Osteocyte (in vitro differentiated cells): ENCODE measurements around the gene OR4N5. TPM values are rescaled to one million over a fixed set of nuclear protein-coding genes. Genes with fewer than 3 reads are reported as not detected.

Source experiments
- DNase-seq: peaks from one replicate; pipeline ENCODE4 v3.0.0; 2021; ENCODE audit warnings: mixed read lengths; ENCODE audit not compliant: unreplicated experiment; ENCODE audit errors: extremely low spot score
- H3K27ac Mint-ChIP-seq: one replicate; pipeline ENCODE4 v1.8.0; 2021; ENCODE audit warnings: mild to moderate bottlenecking, mixed read lengths; ENCODE audit not compliant: unreplicated experiment
- H3K27me3 Mint-ChIP-seq: one replicate; pipeline ENCODE4 v1.8.0; 2021; ENCODE audit warnings: mixed read lengths; ENCODE audit not compliant: unreplicated experiment
- H3K36me3 Mint-ChIP-seq: one replicate; pipeline ENCODE4 v1.8.0; 2021; ENCODE audit warnings: mixed read lengths; ENCODE audit not compliant: unreplicated experiment
- H3K4me1 Mint-ChIP-seq: one replicate; pipeline ENCODE4 v1.8.0; 2021; ENCODE audit warnings: mixed read lengths; ENCODE audit not compliant: unreplicated experiment
- H3K4me3 Mint-ChIP-seq: one replicate; pipeline ENCODE4 v1.8.0; 2021; ENCODE audit warnings: mild to moderate bottlenecking, moderate library complexity, mixed read lengths; ENCODE audit not compliant: unreplicated experiment
- H3K9me3 Mint-ChIP-seq: one replicate; pipeline ENCODE4 v1.8.0; 2021; ENCODE audit warnings: mixed read lengths; ENCODE audit not compliant: unreplicated experiment
- CTCF ChIP-seq: fragments of 200-600 bp; sonication (generic); IDR thresholded peaks from 2 replicates; pipeline ENCODE4 v1.5.0; 2021; ENCODE audit warnings: antibody characterized with exemption, mild to moderate bottlenecking, moderate library complexity
- total RNA-seq: library from RNA; stranded (reverse); gene quantifications from 2 replicates; pipeline ENCODE4 v1.2.1, GENCODE V29; 2021

The OR4N5 gene
- total RNA-seq, 1 donor from 2014 or later, result not detected

- no peak overlapping the region for H3K4me3 Mint-ChIP-seq
- H3K36me3 Mint-ChIP-seq, result no peaks in the 10 kb centered on the region
- H3K27me3 Mint-ChIP-seq, result no peaks in the 10 kb centered on the region
- DNase-seq, result no peak
- no peak for TF ChIP-seq CTCF
- no peak overlapping the region for H3K27ac Mint-ChIP-seq
- no peaks in the 10 kb centered on the region for H3K4me1 Mint-ChIP-seq
- H3K9me3 Mint-ChIP-seq, result peaks cover 38% of the 10 kb centered on the region
Observed at GRCh38 chr14:20112321-20112720, 26.3 kb upstream of the OR4N5 start.

- Mint-ChIP-seq H3K36me3 (no peaks in the 10 kb centered on the region), H3K4me3 (no peak overlapping the region), H3K9me3 (peaks cover 60% of the 10 kb centered on the region), H3K27me3 (no peaks in the 10 kb centered on the region), H3K27ac (no peak overlapping the region), H3K4me1 (no peaks in the 10 kb centered on the region)
- no peak for TF ChIP-seq CTCF
- DNase-seq, result no peak
Observed at GRCh38 chr14:20116748-20117147, 21.9 kb upstream of the OR4N5 start.

- Mint-ChIP-seq H3K27me3 (no peaks in the 10 kb centered on the region), H3K36me3 (no peaks in the 10 kb centered on the region), H3K27ac (no peak overlapping the region), H3K4me3 (no peak overlapping the region), H3K4me1 (no peaks in the 10 kb centered on the region), H3K9me3 (peaks cover 64% of the 10 kb centered on the region)
- no peak for TF ChIP-seq CTCF
- DNase-seq, result no peak
Observed at GRCh38 chr14:20118795-20119194, 19.8 kb upstream of the OR4N5 start.

- Mint-ChIP-seq H3K4me1 (no peaks in the 10 kb centered on the region), H3K27ac (no peak overlapping the region), H3K27me3 (no peaks in the 10 kb centered on the region), H3K4me3 (no peak overlapping the region), H3K36me3 (no peaks in the 10 kb centered on the region), H3K9me3 (peaks cover 46% of the 10 kb centered on the region)
- no peak for TF ChIP-seq CTCF
- no peak for DNase-seq
Observed at GRCh38 chr14:20143911-20144310, 5.3 kb downstream of the OR4N5 start.

GRCh38 chr14:20144820-20145219, 6.2 kb downstream of the OR4N5 start:
- H3K27me3 Mint-ChIP-seq, result no peaks in the 10 kb centered on the region
- no peaks in the 10 kb centered on the region for H3K36me3 Mint-ChIP-seq
- peaks cover 53% of the 10 kb centered on the region for H3K9me3 Mint-ChIP-seq

More at GRCh38 chr14:20144820-20145219, 6.2 kb downstream of the OR4N5 start:
- no peak for TF ChIP-seq CTCF
- Mint-ChIP-seq H3K27ac (no peak overlapping the region), H3K4me3 (no peak overlapping the region), H3K4me1 (no peaks in the 10 kb centered on the region)
- DNase-seq, result no peak
